ENCODE results near the gene PIAS3.
A peak's percentile ranks its signal among the peaks of the same experiment; 100 is the strongest.

Gene PIAS3

GRCh38 chr1:145858901-145859490 is at the start of gene PIAS3:
TSS of gene PIAS3 (minus strand) at chr1:145859081. CDS start at chr1:145858990, 91 bp downstream.
- peak; percentile 95 for DNase-seq (ENCODE audit: low spot score)

DNA sequence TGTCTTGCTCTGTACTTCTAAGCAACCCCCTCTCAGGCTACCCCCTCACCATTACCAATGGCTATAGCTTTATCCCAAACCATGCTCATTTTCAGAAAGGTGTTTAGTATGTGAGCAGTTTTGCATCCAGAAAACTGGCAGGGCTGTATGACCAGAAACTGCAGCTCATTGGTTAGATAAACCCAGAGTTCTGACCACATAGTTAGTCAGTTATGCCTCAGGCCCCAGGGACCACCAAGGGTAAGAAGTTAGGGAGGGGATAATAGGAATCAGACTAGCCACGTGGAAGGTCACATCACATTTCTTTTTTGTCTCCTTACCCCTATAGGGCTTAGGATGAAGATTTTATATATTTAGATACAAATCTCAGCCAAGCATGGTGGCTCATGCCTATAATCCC is 49.8 kb upstream of the PIAS3 start:
- no peak for DNase-seq (ENCODE audit: low spot score)

DNA sequence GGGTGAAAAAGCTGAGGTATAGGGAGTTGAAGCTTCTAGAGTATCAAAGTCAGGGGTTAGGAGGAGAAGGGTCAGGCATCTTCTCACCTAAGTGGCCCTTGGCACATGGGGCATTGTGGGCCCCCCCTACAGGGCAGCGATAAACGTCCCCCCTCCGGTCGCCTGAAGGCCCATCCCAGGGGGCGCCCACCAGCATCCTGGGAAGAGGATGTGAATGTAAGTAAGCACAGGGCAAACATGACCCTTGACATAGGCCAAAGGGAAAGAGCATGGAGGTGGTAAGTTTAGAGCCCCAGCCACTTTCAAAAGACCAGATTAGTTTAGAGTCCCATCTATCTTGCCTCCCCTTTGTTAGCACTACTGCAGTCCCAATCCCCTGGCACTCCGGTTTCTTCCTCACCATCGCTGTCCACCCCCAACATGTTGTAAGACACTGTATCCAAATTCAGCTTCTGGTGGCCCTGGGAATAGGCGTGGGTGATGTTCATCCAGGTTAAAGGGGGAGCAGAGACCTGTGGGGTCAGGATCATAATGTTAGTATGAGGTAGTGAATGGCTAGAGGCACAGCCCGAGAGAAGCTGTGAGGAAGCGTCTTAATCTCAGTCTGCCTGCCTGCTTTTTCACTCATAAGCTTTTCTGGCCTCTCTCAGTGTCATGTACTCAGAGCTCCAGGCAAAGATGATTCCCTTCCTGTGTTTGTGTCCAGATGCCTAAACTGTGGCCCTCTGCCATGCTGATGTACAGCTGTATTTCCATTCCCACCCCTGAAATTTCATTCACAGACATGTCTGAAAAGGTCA is 48.3 kb upstream of the PIAS3 start:
- no peak for DNase-seq (ENCODE audit: low spot score)

DNA sequence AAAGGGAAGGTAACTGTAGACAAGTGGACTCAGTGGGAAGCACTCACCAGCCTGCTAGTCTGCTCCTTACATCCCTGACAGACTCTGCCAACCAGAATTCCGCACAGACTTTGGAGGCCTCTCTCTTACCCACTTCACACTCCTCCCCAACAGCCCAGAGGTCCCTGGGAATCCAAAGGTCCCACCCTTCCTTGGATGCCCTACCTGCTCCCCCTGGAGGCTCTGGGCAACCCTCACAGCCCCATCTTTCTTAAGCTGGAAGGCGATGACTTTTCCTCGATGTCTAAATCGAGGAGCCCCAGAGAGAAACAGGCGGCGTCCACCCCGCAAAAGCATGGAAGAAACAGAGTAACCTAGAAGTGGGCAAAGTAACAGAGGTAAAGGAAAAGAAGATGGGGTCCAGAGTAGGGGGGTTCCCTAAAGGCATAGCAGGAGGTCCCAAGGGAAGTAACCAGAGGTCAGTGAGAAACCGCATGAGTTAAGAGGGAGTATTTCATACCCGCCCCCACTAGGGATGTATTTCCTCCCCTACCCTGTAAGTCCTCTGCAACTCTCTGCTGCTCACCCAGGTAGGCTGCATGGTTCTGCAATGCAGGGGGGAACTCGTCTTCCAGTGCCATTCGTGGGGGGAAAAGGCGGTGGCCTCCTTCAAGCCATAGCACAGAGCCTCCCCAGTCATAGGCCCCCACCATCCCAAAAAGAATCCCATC is 42.6 kb upstream of the PIAS3 start:
- no peak for DNase-seq (ENCODE audit: low spot score)

DNA sequence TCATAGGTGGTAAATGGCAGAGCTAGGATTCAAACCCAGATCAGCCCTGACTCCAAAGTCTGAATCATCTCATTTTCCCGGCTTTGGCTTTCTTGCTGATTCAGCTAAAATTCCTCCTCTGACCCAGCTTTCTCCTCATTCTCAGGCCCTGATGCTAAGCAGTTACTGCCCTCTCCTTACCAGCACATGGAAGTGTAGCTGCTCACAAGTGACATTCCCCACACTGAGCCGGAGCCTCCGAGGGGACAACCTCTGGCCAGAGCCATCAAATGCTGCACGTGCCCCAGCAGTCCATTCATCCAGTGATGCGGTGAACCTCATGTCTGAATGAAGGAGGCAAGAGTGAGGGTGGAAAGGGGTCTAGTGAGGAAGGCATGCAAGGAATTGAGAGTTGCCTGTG is 39.9 kb upstream of the PIAS3 start:
- DNase-seq (ENCODE audit: low spot score): no peak

- DNase-seq (ENCODE audit: low spot score): no peak
Observed at GRCh38 chr1:145897969-145898368, 39.1 kb upstream of the PIAS3 start.

GRCh38 chr1:145895471-145895870 is 36.6 kb upstream of the PIAS3 start:
- no peak for DNase-seq (ENCODE audit: low spot score)

DNA sequence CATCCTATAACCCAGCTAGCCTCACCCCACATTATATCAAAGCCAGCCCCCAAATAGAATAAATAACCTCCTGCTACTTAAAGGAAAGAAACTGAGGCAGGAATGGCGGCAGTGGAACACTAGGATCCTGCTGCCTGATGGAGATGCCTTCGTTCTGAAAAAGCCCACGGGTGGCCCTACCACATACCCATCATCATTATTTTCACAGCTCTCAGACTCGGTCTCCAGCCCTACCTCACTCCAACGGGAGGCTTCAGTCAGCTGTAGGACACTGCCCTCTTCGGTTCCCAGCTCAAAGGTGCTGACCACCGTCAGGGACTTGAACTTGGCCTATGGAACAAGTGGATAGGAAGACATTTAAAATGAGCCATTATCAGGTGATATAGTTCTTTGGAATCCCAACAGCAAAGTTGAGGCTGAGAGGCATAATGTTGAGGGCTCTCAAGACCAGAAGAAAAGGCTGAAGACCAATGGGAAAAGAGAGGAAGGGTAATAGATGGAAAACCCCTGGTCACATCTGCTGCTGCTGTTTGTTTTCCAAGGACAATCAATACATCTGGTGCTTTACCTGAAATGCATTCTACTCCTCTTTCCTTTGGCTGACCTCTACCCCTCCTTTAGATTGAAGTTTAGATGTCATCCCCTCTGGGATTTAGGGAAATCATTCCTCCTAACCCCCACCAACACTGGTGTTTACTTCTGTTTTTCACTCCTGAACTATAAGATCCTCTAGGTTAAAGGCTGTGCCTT is 34.6 kb upstream of the PIAS3 start:
- no peak for DNase-seq (ENCODE audit: low spot score)

DNA sequence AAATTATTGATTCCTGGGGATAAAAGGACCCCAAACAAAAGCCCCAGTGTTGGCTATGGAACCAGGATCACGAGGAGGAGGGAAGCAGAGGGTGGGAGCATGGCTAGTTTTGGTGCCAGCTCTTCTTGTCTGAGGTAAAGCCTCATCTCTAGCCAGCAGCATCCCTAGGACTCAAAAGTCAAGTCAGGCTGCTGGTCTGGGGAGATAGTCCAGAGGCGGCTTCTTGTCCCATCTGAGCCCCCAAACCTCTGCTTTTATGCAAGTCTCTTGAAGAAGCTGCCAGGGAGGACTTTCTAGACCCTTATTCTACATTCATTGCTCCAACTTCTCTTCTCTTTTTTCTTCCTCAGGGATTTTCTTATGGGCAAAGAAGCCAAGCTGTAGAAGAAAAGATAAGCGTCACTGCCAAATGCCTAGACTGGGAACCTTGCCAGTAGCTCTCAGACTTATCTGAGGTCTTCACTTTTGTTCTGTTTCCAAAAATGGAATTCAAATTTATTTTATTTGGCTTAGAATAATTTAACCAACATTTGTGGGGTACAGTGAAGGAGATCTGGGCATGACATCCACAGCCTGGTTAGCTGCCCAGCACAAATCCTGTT is 33.7 kb upstream of the PIAS3 start:
- no peak for DNase-seq (ENCODE audit: low spot score)

GRCh38 chr1:145891587-145892485 is 33.0 kb upstream of the PIAS3 start:
- DNase-seq (ENCODE audit: low spot score): peak; percentile 92

DNA sequence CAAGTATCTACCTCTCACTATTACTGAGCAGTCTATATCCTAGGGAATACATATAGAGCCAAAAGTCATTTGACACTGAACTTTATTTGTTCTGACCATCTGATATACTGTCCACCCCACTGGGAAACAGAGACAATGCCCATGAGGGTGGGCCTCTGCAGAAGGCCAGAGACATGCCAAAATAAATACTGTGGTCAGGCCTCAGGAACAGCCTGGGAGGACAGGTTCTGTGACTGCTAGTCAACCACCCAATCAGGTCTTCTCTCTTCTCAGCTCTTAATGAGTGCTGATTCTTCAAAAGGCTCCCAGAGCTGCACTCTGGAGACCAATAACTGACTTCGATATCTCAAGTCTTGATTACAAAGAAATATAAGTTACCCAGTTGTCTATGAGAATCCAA is 32.3 kb upstream of the PIAS3 start:
- no peak for DNase-seq (ENCODE audit: low spot score)

DNA sequence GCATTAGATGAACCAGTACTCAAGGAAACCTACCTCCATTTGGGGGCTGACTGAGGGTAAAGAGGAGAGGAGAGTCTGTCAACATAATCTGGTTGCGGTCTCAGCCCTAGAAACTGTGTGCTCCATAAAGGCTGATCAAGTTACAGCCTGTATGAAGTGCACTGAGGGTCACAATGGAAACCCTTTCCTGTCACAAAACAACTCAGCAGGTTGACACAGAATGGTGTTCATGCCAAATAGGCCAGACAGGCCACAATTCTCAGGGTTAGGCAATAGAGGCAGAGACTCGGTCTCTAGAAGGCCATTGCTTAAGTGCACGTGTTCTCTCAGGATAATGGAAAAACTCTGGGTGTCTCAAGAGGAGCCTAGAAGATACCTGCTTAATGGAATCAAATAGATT is 30.8 kb upstream of the PIAS3 start:
- no peak for DNase-seq (ENCODE audit: low spot score)

DNA sequence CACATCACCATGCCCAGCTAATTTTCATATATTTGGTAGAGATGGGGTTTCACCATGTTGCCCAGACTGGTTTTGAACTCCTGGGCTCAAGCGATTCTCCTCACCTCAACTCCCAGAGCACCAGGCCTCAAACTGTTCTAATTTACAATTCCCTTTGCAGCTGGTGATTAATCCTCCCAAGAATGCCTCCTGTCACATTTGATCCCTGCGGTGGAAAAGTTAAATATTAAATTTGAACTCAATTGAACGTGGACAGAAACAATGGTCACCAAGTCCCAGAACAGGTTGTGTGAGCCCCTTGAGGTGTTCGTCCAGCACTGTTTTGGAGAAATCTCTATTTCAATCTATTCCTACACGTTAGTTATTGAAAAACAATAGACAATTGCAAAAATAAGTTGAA is 28.8 kb upstream of the PIAS3 start:
- DNase-seq (ENCODE audit: low spot score): no peak

GRCh38 chr1:145886816-145887215 is 27.9 kb upstream of the PIAS3 start:
- DNase-seq (ENCODE audit: low spot score): no peak

DNA sequence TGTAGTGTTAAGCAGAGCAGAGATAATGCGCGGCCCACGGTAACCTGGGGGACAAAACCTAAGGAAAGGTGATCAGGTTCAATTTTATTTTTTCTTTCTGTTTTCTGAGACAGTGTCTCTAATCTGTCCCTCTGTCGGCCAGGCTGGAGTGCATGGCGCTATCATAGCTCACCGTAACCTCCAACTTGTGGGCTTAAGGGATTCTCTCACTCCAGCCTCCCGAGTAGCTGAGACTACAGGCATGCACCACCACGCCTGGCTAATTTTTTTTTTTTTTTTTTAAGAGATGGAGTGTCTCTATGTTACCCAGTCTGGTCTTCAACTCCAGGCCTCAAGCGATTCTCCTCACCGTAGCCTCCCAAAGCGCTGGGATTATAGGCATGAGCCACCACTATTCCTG is 27.5 kb upstream of the PIAS3 start:
- DNase-seq (ENCODE audit: low spot score): no peak

DNA sequence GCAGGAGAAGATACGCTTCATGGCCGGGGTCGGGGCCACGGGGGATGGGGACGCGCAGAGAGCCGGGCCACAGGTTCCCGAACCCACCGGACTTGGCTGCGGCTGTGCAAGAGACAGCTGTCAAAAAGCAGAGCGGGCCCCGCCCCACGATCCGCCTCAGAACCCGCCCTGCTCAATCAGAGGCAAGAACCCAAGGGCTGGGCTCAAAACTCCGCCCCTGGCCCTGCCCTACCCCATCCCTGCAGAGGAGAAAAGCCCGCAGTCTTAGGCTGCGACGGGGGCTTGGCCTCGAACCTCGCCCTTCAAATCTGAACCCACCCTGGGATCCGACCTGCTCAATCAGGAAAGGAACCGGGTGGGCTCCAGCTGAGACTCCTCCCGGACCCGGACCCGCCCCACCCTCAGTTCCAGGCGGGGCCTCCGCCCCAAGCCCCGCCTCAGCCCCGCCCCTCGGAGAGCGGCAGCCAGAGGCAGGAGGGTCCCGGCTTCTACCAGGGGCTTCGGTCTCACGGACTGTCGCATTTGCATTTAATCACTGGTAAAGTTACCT is 26.9 kb upstream of the PIAS3 start, which contains the start of gene ANKRD35:
Gene ANKRD35, minus strand, starts transcription at position 129 of the 550 bp plus-strand sequence. Its CDS starts 108 bp downstream, at position 21.
- DNase-seq (ENCODE audit: low spot score): peak; percentile 92

GRCh38 chr1:145884675-145885074 is 25.8 kb upstream of the PIAS3 start:
- no peak for DNase-seq (ENCODE audit: low spot score)

DNA sequence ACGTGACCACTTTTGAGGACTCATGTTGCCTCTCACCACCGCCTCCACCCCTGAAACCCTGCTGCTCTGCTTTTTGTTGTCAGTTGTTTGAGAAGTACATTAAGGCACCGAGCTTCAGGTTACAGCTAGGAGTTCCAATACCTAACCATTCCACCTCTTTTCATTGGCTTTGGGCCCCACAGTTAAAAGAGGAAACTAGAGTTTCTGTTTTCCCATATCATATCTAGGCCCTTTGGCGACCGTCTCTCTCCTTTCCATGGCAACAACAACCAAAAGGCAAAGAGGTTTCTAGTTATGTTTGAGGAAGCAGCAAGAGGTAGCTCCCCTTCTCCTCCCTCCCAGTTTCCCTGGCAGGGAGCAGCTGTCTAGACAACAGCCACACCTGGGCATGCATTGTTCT is 20.9 kb upstream of the PIAS3 start:
- no peak for DNase-seq (ENCODE audit: low spot score)

DNA sequence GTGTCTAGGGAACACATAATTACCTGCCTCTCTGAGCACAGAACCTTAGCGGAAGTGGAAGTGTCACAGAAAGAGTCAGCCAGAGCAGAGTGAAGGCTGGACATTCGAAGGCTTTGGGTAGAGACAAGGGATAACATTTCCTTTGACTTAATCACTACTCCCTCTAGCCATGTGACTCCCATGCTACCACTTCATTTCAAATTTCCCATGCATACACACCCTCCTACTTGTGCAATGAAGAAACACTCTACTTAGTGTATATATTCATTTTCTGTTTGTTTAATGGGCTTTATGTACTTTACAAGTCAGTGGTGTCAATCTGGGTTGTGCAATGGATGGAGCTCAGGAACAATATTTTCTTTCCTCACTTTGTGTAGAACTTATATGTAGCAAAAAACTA is 19.8 kb upstream of the PIAS3 start:
- no peak for DNase-seq (ENCODE audit: low spot score)

DNA sequence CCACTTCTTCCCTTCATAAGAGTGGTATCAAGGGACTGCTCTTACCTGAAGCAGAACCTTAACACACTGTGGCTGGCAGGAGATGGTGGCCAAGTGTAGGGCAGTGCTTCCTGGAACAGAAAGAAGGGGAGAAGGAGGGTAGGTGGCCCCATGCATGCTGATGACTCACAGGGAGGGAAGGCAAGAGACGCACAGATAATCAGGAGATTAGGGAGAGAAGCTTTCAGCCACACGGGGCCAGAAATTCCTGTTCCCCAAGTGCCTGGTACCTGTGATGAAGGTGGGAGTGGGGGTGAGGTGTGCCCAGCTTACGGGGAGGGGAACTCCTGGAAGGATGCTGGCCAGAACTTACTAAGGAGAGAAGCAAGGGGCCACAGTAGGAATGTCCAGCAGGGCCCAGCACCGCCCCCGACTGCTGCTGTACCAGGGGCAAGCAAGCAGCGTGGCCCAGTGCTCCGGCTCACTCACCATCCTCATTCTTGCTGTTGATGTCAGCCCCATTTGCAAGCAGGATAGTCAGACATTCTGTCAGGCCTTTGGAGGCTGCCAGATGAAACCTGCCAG is 19.1 kb upstream of the PIAS3 start:
- no peak for DNase-seq (ENCODE audit: low spot score)
